ENCODE measurements around the gene ITGAX. TPM values are rescaled to one million over a fixed set of nuclear protein-coding genes. Genes with fewer than 3 reads are reported as not detected.

The ITGAX gene
- total RNA-seq, 4 donors from 2014 or later, result 1.2 to 3.8 (median 3.7) TPM; not detected in 1

DNA sequence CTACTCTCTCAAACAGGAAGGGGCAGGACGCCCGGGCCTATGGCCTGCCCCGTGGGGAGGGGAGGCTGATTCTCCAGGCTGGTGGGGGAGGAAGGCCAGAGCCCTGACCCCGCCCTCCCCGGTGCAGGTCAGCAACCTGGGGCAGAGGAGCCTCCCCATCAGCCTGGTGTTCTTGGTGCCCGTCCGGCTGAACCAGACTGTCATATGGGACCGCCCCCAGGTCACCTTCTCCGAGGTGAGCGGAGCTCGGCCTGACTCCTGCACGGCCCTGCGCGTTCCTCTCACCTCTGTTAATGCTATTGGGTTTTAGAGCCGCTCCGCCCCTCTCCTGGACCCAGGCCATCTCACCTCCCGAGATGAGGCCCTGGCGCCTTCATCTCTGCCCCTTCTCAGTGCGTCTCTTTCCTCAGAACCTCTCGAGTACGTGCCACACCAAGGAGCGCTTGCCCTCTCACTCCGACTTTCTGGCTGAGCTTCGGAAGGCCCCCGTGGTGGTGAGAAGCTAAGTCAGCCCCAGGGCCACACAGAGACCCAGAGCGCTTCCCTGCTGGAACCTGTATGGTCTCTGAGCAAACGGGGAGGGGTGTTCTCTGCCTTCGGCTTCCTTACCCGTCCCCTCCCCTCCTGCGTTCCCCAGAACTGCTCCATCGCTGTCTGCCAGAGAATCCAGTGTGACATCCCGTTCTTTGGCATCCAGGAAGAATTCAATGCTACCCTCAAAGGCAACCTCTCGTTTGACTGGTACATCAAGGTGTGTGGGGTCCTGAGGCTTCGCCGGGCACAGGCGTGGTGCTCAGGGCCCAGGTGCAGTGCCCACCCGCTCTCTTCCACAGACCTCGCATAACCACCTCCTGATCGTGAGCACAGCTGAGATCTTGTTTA lies 25.1 kb upstream of the ITGAX start:
- Histone ChIP-seq H3K9me3 (no peaks in the 10 kb centered on the region), H3K27ac (no peak overlapping the region), H3K36me3 (no peaks in the 10 kb centered on the region), H3K27me3 (peaks cover 45% of the 10 kb centered on the region), H3K4me1 (peaks cover 0 to 8% (median 2%) of the 10 kb centered on the region in 4 donors), H3K4me3 (no peak overlapping the region)
- intact Hi-C loops (cut with DNase I; ENCODE audit: low total_unique reads) (no loop called here), in situ Hi-C loops (cut with MboI; ENCODE audit: low pct_ligation_motif_present in 1 of 4, low pct_unique_long_range_greater_than_20kb in 1 of 4, low sequenced_read_pairs in 3 of 4) (no loop called here)
- no peak for DNase-seq
- TF ChIP-seq POLR2AphosphoS5 (IDR thresholded peaks at IDR 0.05) (no peak), EP300 (IDR thresholded peaks at IDR 0.05; ENCODE audit: low read depth) (no peak), POLR2A (IDR thresholded peaks at IDR 0.05) (no peak)
- TF ChIP-seq, protein P1, sequence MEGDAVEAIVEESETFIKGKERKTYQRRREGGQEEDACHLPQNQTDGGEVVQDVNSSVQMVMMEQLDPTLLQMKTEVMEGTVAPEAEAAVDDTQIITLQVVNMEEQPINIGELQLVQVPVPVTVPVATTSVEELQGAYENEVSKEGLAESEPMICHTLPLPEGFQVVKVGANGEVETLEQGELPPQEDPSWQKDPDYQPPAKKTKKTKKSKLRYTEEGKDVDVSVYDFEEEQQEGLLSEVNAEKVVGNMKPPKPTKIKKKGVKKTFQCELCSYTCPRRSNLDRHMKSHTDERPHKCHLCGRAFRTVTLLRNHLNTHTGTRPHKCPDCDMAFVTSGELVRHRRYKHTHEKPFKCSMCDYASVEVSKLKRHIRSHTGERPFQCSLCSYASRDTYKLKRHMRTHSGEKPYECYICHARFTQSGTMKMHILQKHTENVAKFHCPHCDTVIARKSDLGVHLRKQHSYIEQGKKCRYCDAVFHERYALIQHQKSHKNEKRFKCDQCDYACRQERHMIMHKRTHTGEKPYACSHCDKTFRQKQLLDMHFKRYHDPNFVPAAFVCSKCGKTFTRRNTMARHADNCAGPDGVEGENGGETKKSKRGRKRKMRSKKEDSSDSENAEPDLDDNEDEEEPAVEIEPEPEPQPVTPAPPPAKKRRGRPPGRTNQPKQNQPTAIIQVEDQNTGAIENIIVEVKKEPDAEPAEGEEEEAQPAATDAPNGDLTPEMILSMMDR (IDR thresholded peaks at IDR 0.05), result no peak
- 0 to 52% methylated on average over 4 to 38 of the region's 39 CpGs for WGBS, 2 donors (ENCODE audit: low coverage in 1 of 2)

DNA sequence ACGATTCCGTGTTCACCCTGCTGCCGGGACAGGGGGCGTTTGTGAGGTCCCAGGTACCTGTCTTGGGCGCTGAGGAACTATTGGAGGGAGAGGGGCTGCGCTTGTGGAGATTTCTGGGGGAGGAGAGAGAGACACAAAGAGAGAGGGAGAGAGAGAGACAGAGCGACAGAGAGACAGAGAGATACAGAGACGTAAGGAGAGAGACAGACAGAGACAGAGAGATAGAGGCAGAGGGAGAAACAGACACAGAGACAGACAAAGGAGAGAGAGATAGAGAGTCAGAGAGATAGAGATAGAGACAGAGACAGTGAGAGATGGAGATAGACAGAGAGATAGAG lies 24.5 kb upstream of the ITGAX start:
- Histone ChIP-seq H3K9me3 (no peaks in the 10 kb centered on the region), H3K4me3 (no peak overlapping the region), H3K36me3 (no peaks in the 10 kb centered on the region), H3K4me1 (peaks cover 0 to 8% (median 2%) of the 10 kb centered on the region in 4 donors), H3K27me3 (peaks cover 51% of the 10 kb centered on the region), H3K27ac (no peak overlapping the region)
- intact Hi-C loops (cut with DNase I; ENCODE audit: low total_unique reads) (no loop called here), in situ Hi-C loops (cut with MboI; ENCODE audit: low pct_ligation_motif_present in 1 of 4, low pct_unique_long_range_greater_than_20kb in 1 of 4, low sequenced_read_pairs in 3 of 4) (no loop called here)
- WGBS, 2 donors (ENCODE audit: low coverage in 1 of 2), result 20 to 49% methylated on average over 6 to 8 of the region's 8 CpGs
- no peak for DNase-seq
- no peak for TF ChIP-seq POLR2A (IDR thresholded peaks at IDR 0.05)
- TF ChIP-seq, protein P1 (IDR thresholded peaks at IDR 0.05), result no peak
- no peak for TF ChIP-seq EP300 (IDR thresholded peaks at IDR 0.05; ENCODE audit: low read depth)
- TF ChIP-seq POLR2AphosphoS5 (IDR thresholded peaks at IDR 0.05), result no peak

DNA sequence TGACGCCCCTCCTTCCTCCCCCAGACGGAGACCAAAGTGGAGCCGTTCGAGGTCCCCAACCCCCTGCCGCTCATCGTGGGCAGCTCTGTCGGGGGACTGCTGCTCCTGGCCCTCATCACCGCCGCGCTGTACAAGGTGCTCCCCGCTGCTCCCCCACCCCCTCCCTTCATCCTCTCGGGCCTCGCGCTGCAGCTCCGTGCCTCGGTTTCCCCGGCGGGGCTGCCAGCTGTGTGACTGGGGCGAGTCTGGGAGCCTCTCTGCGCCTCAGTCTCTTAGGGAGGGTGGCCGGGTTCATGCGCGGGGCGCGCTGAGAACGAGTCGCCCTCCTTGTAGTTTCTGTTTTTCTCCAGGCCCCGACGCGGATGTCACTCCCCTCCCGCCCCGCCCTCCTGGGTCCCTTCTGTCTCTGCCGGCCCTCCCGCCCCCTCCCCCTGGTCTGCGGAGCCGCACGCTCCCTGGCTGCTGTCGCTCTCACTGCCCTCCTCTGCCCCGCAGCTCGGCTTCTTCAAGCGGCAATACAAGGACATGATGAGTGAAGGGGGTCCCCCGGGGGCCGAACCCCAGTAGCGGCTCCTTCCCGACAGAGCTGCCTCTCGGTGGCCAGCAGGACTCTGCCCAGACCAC lies 23.7 kb upstream of the ITGAX start:
- peak overlapping the region in 2 of 4 donors; percentile 9 to 41 for H3K4me3 ChIP-seq
- in situ Hi-C loops (cut with MboI; ENCODE audit: low pct_ligation_motif_present in 1 of 4, low pct_unique_long_range_greater_than_20kb in 1 of 4, low sequenced_read_pairs in 3 of 4), result no loop called here
- H3K9me3 ChIP-seq, result no peaks in the 10 kb centered on the region
- no peak for DNase-seq
- WGBS, 2 donors (ENCODE audit: low coverage in 1 of 2), result 7% methylated on average over 27 of the region's 46 CpGs; no CpG with 5 or more reads in 1 of the 2 donors
- TF ChIP-seq, protein P1 (IDR thresholded peaks at IDR 0.05), result no peak
- no peak for TF ChIP-seq POLR2AphosphoS5 (IDR thresholded peaks at IDR 0.05)
- no peak for TF ChIP-seq POLR2A (IDR thresholded peaks at IDR 0.05)
- peaks cover 53% of the 10 kb centered on the region for H3K27me3 ChIP-seq
- H3K27ac ChIP-seq, result no peak overlapping the region
- no peaks in the 10 kb centered on the region for H3K36me3 ChIP-seq
- H3K4me1 ChIP-seq, result peaks cover 0 to 8% (median 2%) of the 10 kb centered on the region in 4 donors
- intact Hi-C loops (cut with DNase I; ENCODE audit: low total_unique reads), result no loop called here

DNA sequence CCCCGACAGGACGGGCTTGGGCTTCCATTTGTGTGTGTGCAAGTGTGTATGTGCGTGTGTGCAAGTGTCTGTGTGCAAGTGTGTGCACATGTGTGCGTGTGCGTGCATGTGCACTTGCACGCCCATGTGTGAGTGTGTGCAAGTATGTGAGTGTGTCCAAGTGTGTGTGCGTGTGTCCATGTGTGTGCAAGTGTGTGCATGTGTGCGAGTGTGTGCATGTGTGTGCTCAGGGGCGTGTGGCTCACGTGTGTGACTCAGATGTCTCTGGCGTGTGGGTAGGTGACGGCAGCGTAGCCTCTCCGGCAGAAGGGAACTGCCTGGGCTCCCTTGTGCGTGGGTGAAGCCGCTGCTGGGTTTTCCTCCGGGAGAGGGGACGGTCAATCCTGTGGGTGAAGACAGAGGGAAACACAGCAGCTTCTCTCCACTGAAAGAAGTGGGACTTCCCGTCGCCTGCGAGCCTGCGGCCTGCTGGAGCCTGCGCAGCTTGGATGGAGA lies 23.1 kb upstream of the ITGAX start:
- H3K27ac ChIP-seq, result no peak overlapping the region
- no peaks in the 10 kb centered on the region for H3K9me3 ChIP-seq
- peak overlapping the region in 1 of 4 donors; percentile 41 for H3K4me3 ChIP-seq
- in situ Hi-C loops (cut with MboI; ENCODE audit: low pct_ligation_motif_present in 1 of 4, low pct_unique_long_range_greater_than_20kb in 1 of 4, low sequenced_read_pairs in 3 of 4), result no loop called here
- TF ChIP-seq, protein P1 (IDR thresholded peaks at IDR 0.05), result no peak
- TF ChIP-seq EP300 (IDR thresholded peaks at IDR 0.05; ENCODE audit: low read depth) (no peak), POLR2AphosphoS5 (IDR thresholded peaks at IDR 0.05) (no peak), POLR2A (IDR thresholded peaks at IDR 0.05) (no peak)
- peaks cover 0 to 8% (median 2%) of the 10 kb centered on the region in 4 donors for H3K4me1 ChIP-seq
- 89% methylated on average over 23 of the region's 23 CpGs; no CpG with 5 or more reads in 1 of the 2 donors for WGBS, 2 donors (ENCODE audit: low coverage in 1 of 2)
- no peak for DNase-seq
- H3K36me3 ChIP-seq, result no peaks in the 10 kb centered on the region
- intact Hi-C loops (cut with DNase I; ENCODE audit: low total_unique reads), result no loop called here
- peaks cover 57% of the 10 kb centered on the region for H3K27me3 ChIP-seq
